Measurements from ENCODE around the gene FAM83G.

The FAM83G gene

GRCh38 chr17:18977021-18977420 lies 27.5 kb downstream of the FAM83G start:
- Histone ChIP-seq H3K27ac (ENCODE audit: extremely low read depth, low read depth, low read length) (no peak overlapping the region), H3K4me1 (ENCODE audit: control insufficient read depth, insufficient read depth, low read length) (peaks cover 6% of the 10 kb centered on the region), H3K9me3 (ENCODE audit: control insufficient read depth, insufficient read depth, low read depth, low read length) (no peaks in the 10 kb centered on the region), H3K36me3 (ENCODE audit: control insufficient read depth in 2 of 2, insufficient read depth in 1 of 2, low read length in 2 of 2) (peaks cover 0 to 65% of the 10 kb centered on the region in 2 experiments; a peak in 2 of 3 replicates), H3K4me3 (ENCODE audit: low read depth, low read length) (no peak overlapping the region)
- ChIA-PET CTCF (interaction anchor here (3.9 kb wide), 1 partner anchor 16 kb away, joined by 15 read pairs; no protein-coding TSS in a partner anchor), POLR2A (no interaction called here)
- TF ChIP-seq KLF16 (tag by site-specific recombination; IDR thresholded peaks at IDR 0.05) (no peak), ZNF660 (tag by site-specific recombination; IDR thresholded peaks at IDR 0.05) (no peak), ZNF837 (tag by site-specific recombination; IDR thresholded peaks at IDR 0.05) (no peak), ZNF423 (tag by site-specific recombination; IDR thresholded peaks at IDR 0.05) (no peak), ZSCAN4 (tag by site-specific recombination; IDR thresholded peaks at IDR 0.05) (no peak), PATZ1 (tag by site-specific recombination; IDR thresholded peaks at IDR 0.05) (no peak), ZNF621 (tag by site-specific recombination; IDR thresholded peaks at IDR 0.05) (no peak), ZNF530 (tag by site-specific recombination; IDR thresholded peaks at IDR 0.05; ENCODE audit: low read depth) (no peak), ZNF202 (tag by site-specific recombination; IDR thresholded peaks at IDR 0.05; ENCODE audit: borderline replicate concordance) (no peak), CTCF (tag by site-specific recombination; IDR thresholded peaks at IDR 0.05) (no peak), ZNF792 (tag by site-specific recombination; IDR thresholded peaks at IDR 0.05) (no peak), ZXDB (tag by site-specific recombination; IDR thresholded peaks at IDR 0.05) (no peak), MYNN (tag by site-specific recombination; IDR thresholded peaks at IDR 0.05; ENCODE audit: borderline replicate concordance) (no peak), BCL6B (tag by site-specific recombination; IDR thresholded peaks at IDR 0.05) (no peak), ZFP69B (tag by site-specific recombination; IDR thresholded peaks at IDR 0.05) (no peak), ZBTB44 (tag by site-specific recombination; IDR thresholded peaks at IDR 0.05) (no peak), ZNF24 (tag by site-specific recombination; IDR thresholded peaks at IDR 0.05) (no peak), KLF8 (tag by site-specific recombination; IDR thresholded peaks at IDR 0.05) (no peak), ZNF10 (tag by site-specific recombination; IDR thresholded peaks at IDR 0.05) (no peak), ZNF426 (tag by site-specific recombination; IDR thresholded peaks at IDR 0.05) (no peak)
